GM12891 (cell line): Measurements from ENCODE around the gene ANKRD40CL.

ENCODE experiments used
- POLR2A ChIP-seq: IDR thresholded peaks from 2 replicates; pipeline ENCODE4 v1.6.1; 2011; ENCODE audit warnings: low read depth, low read length, control low read depth
- POLR2AphosphoS5 ChIP-seq: IDR thresholded peaks from 2 replicates; pipeline ENCODE4 v1.6.1; 2011; ENCODE audit warnings: low read depth, low read length, control low read depth
- SPI1 ChIP-seq: IDR thresholded peaks from 2 replicates; pipeline ENCODE4 v1.6.1; 2011; ENCODE audit warnings: low read depth, low read length, control low read depth
- TAF1 ChIP-seq: IDR thresholded peaks from 2 replicates; pipeline ENCODE4 v1.6.1; 2011; ENCODE audit warnings: low read depth, low read length, control low read depth

DNA sequence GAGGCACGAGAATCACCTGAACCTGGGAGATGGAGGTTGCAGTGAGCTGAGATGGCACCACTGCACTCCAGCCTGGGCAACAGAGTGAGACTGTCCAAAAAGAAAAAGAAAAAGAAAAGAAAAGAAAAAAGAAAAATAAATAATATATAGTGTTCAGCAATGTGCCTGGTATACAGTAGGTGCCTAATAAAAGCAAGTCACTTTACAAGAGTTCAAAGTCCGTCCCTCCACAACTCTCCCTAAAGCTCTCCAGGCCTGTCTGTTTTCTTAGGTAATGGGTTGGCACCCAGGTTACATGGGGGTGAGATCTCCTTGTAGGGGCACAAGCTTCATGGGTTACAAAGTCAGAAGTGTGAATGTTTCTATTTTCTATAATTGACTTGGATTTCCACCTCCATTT, 16.6 kb upstream of the ANKRD40CL start:
- TF ChIP-seq TAF1: no peak
- TF ChIP-seq POLR2AphosphoS5: no peak
- TF ChIP-seq SPI1: no peak
- TF ChIP-seq POLR2A: no peak
